Activated T-helper 17 cell treated with anti-CD3 and anti-CD28 coated beads, Interleukin-2, amount 50 U/mL, for 72 hours (primary cell): ENCODE measurements around the gene KLC3. TPM values are rescaled to one million over a fixed set of nuclear protein-coding genes. Genes with fewer than 3 reads are reported as not detected.
A peak's percentile ranks its signal among the peaks of the same experiment; 100 is the strongest.

ENCODE experiments used
- ATAC-seq: fragments of 150-1000 bp; cut with Tn5 transposase; replicated peaks from 2 replicates; pipeline ENCODE4 v1.10.0; 2021; ENCODE audit warnings: mild to moderate bottlenecking, moderate library complexity
- H3K27ac Mint-ChIP-seq: one replicate; pipeline ENCODE4 v1.8.0; 2022; ENCODE audit warnings: mixed read lengths
- H3K27me3 Mint-ChIP-seq: one replicate; pipeline ENCODE4 v1.8.0; 2022; ENCODE audit warnings: mixed read lengths
- H3K36me3 Mint-ChIP-seq: one replicate; pipeline ENCODE4 v1.8.0; 2022; ENCODE audit warnings: low read depth, mild to moderate bottlenecking, mixed read lengths
- H3K4me1 Mint-ChIP-seq: one replicate; pipeline ENCODE4 v1.8.0; 2022; ENCODE audit warnings: mixed read lengths
- H3K4me3 Mint-ChIP-seq: one replicate; pipeline ENCODE4 v1.8.0; 2022; ENCODE audit warnings: mild to moderate bottlenecking, mixed read lengths
- H3K9me3 Mint-ChIP-seq: one replicate; pipeline ENCODE4 v1.8.0; 2022; ENCODE audit warnings: mixed read lengths
- total RNA-seq, 2 donors: library from RNA; stranded (reverse); gene quantifications; one replicate each; pipeline ENCODE4 v1.2.3, GENCODE V29; 2022

KLC3 gene
- total RNA-seq, 2 donors from 2014 or later, result 0.24 TPM; not detected in 1

- no peaks in the 10 kb centered on the region for H3K27me3 Mint-ChIP-seq
- H3K9me3 Mint-ChIP-seq, result no peaks in the 10 kb centered on the region
- H3K36me3 Mint-ChIP-seq, result peaks cover 31% of the 10 kb centered on the region
- H3K27ac Mint-ChIP-seq, result no peak overlapping the region
- no peak for ATAC-seq
- H3K4me3 Mint-ChIP-seq, result no peak overlapping the region
- H3K4me1 Mint-ChIP-seq, result no peaks in the 10 kb centered on the region
Measured at GRCh38 chr19:45362291-45362690, 21.7 kb downstream of the KLC3 start.

DNA sequence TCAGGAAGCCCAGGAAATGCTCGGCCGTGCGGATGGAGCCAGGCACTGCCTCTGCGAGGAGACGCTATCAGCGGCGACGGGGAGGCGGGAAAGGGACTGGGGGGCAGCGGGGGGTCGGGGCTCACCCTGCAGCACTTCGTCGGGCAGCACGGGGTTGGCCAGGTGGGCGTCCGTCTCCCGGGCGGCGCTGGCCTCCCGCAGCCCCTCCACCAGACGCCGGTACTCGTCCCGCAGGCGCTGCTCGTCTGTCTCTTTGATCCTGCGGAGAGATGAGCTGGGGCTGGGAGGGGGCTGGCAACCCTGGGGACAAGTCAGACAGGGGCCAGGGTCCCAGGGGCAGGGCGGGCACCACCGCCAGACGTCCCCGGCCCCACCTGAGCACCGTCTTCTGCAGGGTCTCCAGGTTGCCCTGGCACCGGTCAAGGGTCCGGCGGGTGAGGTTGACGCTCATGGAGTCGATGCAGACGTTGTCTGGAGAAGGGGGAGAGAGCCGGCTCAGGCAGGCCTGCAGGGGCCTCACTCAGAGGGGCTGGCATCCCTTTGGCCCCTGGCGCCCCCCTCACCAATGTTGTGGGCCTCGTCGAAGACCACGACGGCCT, 23.4 kb downstream of the KLC3 start:
- Mint-ChIP-seq H3K9me3 (no peaks in the 10 kb centered on the region), H3K36me3 (peaks cover 20% of the 10 kb centered on the region), H3K27me3 (no peaks in the 10 kb centered on the region), H3K4me1 (peaks cover 2% of the 10 kb centered on the region), H3K4me3 (no peak overlapping the region), H3K27ac (no peak overlapping the region)
- ATAC-seq, result no peak

DNA sequence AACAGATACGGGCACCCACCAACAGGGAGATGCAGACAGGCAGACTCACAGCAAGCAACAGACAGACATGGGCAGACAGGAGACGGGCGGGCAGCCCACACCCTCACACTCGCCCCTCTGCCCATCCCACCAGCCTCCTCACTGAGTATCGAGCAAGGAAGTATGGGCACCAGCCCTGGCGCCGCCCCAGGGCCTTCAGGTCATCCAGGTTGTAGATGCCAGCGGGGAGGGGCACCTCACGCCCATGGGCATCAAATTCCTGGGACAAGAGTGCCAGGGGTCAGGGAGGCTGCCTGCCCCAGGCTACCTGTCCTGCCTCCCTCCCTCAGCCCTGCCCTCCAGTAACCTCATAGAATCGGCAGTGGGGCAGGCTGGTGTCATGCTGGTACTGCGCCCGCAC, 24.1 kb downstream of the KLC3 start:
- Mint-ChIP-seq H3K4me1 (peaks cover 4% of the 10 kb centered on the region), H3K27me3 (no peaks in the 10 kb centered on the region), H3K36me3 (peaks cover 14% of the 10 kb centered on the region), H3K9me3 (no peaks in the 10 kb centered on the region), H3K27ac (no peak overlapping the region), H3K4me3 (no peak overlapping the region)
- ATAC-seq, result no peak

DNA sequence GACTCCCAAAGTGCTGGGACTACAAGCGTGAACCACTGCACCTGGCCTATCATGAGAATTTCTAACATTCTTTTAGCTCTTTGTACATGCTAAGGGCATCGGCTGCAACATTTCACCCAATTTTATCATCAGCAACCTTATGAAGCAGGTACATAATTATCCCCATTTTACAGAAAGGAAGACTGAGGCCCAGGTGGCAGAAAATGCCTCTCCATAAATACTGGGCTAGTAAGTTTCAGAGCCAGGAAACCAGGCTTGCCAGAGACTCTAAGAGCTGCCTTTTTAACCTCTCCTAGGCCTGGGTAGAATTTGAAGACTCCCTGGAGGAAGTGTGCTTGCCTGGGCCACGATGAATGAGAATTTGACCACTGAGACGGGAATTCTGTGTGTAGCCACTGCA, 27.6 kb downstream of the KLC3 start:
- ATAC-seq, result no peak
- Mint-ChIP-seq H3K36me3 (no peaks in the 10 kb centered on the region), H3K4me3 (no peak overlapping the region), H3K27me3 (no peaks in the 10 kb centered on the region), H3K9me3 (no peaks in the 10 kb centered on the region), H3K4me1 (peaks cover 4% of the 10 kb centered on the region), H3K27ac (peak overlapping the region; percentile 7)

- Mint-ChIP-seq H3K4me1 (peaks cover 4% of the 10 kb centered on the region), H3K27ac (no peak overlapping the region), H3K27me3 (no peaks in the 10 kb centered on the region), H3K4me3 (peak overlapping the region; percentile 51), H3K9me3 (no peaks in the 10 kb centered on the region), H3K36me3 (no peaks in the 10 kb centered on the region)
- ATAC-seq, result no peak
Measured at GRCh38 chr19:45368737-45369340, 28.3 kb downstream of the KLC3 start.

DNA sequence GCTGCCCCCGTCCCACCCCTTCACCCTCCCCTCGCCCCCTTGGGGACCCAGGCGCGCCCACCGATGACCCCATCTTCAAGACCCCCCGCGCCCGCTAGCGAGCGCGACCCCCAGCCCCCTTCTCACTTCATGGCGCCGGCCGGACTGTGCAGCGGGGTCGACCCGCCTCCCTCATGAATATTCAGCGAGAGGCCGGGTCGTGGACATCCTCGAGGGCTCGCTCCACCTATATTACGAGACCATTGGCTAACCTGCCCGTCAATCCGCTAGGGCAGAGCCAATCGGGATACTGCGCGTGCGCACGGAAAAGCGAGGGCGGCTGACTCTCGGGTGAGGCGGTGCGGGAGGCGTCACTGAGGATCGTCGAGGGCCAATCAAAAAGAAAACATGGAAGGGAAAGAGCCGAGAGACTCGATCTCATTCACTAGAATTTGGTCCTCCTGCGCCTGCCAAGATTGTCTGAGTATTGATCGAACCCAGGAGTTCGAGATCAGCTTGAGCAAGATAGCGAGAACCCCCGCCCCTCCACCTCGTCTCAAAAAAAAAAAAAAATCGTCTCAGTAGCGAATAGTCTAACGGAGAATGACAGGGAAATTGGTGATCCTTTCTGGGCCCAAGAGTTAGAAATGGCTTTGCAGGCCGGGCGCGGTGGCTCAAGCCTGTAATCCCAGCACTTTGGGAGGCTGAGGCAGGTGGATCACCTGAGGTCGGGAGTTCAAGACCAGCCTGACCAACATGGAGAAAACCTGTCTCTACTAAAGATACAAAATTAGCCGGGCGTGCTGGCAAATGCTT, 30.1 kb downstream of the KLC3 start, which contains the start of gene ERCC2:
TSS of gene ERCC2 (minus strand) at position 164 of the 795 bp plus-strand sequence. CDS start at position 131, 33 bp downstream.
- ATAC-seq, result peak; percentile 100
- Mint-ChIP-seq H3K27me3 (no peaks in the 10 kb centered on the region), H3K9me3 (no peaks in the 10 kb centered on the region), H3K27ac (peak within 1 kb of the TSS; percentile 90), H3K36me3 (no peaks in the 10 kb centered on the region), H3K4me1 (peaks cover 4% of the 10 kb centered on the region), H3K4me3 (peak within 1 kb of the TSS; percentile 84)

DNA sequence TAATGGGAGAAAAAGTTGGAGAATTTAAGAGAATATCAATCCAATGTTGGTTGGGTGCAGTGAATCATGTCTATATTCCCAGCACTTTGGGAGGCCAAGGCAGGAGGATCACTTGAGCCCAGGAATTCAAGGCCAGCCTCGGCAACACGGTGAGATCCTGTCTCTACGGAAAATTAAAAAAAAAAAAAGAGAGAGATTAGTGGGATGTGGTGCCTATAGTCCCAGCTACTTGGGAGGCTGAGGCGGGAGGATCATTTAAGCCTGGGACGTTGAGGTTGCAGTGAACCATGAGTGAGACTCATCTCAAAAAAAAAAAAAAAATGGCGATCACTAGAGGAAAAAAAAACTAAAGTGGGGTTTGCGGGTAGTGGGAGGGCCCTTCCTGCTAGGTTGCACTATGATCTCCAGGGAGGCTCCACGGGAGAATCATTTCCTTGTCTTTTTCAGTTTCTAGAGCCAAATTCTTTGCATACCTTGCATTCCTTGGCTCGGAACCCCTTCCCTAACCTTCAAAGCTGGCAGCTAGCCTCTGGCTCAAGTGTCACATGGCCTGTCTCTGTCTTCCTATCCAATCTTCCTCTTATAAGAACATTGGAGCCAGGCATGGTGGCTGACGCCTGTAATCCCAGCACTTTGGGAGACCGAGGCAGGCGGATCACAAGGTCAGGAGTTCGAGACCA, 35.6 kb downstream of the KLC3 start:
- no peaks in the 10 kb centered on the region for H3K27me3 Mint-ChIP-seq
- no peaks in the 10 kb centered on the region for H3K36me3 Mint-ChIP-seq
- H3K9me3 Mint-ChIP-seq, result no peaks in the 10 kb centered on the region
- no peak for ATAC-seq
- H3K4me1 Mint-ChIP-seq, result no peaks in the 10 kb centered on the region
- H3K4me3 Mint-ChIP-seq, result peak overlapping the region; percentile 15
- no peak overlapping the region for H3K27ac Mint-ChIP-seq

GRCh38 chr19:45380107-45380506, 39.6 kb downstream of the KLC3 start:
- Mint-ChIP-seq H3K27me3 (peaks cover 7% of the 10 kb centered on the region), H3K4me3 (no peak overlapping the region), H3K9me3 (no peaks in the 10 kb centered on the region), H3K4me1 (no peaks in the 10 kb centered on the region), H3K27ac (no peak overlapping the region), H3K36me3 (no peaks in the 10 kb centered on the region)
- ATAC-seq, result no peak

- H3K4me3 Mint-ChIP-seq, result no peak overlapping the region
- H3K4me1 Mint-ChIP-seq, result no peaks in the 10 kb centered on the region
- peaks cover 14% of the 10 kb centered on the region for H3K27me3 Mint-ChIP-seq
- no peaks in the 10 kb centered on the region for H3K36me3 Mint-ChIP-seq
- no peaks in the 10 kb centered on the region for H3K9me3 Mint-ChIP-seq
- no peak for ATAC-seq
- no peak overlapping the region for H3K27ac Mint-ChIP-seq
Measured at GRCh38 chr19:45382426-45382825, 41.9 kb downstream of the KLC3 start.

- peaks cover 18% of the 10 kb centered on the region for H3K27me3 Mint-ChIP-seq
- no peak overlapping the region for H3K27ac Mint-ChIP-seq
- peak; percentile 16 for ATAC-seq
- no peaks in the 10 kb centered on the region for H3K9me3 Mint-ChIP-seq
- H3K36me3 Mint-ChIP-seq, result no peaks in the 10 kb centered on the region
- no peaks in the 10 kb centered on the region for H3K4me1 Mint-ChIP-seq
- H3K4me3 Mint-ChIP-seq, result no peak overlapping the region
Measured at GRCh38 chr19:45385392-45386221, 45.1 kb downstream of the KLC3 start.

DNA sequence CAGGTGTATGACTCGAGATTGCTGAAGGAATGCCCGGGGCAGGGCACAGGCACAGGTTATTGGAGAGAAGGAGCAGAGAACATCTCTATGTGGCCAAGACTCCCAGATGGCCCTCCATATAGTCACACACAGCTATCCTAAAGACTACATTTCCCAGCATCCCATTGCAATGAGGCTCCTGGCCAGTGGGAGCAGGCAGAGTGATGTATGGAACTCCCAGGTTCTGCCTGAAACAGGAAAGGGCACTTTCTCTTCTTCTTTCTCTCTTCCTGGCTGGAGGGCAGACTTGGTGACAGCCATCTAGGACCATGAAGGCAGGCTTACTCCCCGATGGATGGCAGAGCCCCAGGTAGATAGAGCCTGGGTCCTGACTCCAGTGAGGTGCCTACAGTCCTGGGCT, 50.8 kb downstream of the KLC3 start:
- no peak for ATAC-seq
- no peaks in the 10 kb centered on the region for H3K9me3 Mint-ChIP-seq

GRCh38 chr19:45391871-45392665, 51.5 kb downstream of the KLC3 start:
- Mint-ChIP-seq H3K36me3 (peaks cover 1% of the 10 kb centered on the region), H3K27me3 (peaks cover 5% of the 10 kb centered on the region), H3K9me3 (no peaks in the 10 kb centered on the region), H3K4me1 (no peaks in the 10 kb centered on the region), H3K27ac (no peak overlapping the region), H3K4me3 (no peak overlapping the region)
- ATAC-seq, result no peak

More for the DNA sequence above, 50.8 kb downstream of the KLC3 start:
- peaks cover 4% of the 10 kb centered on the region for H3K27me3 Mint-ChIP-seq
- H3K27ac Mint-ChIP-seq, result no peak overlapping the region
- no peaks in the 10 kb centered on the region for H3K4me1 Mint-ChIP-seq
- H3K4me3 Mint-ChIP-seq, result no peak overlapping the region
- no peaks in the 10 kb centered on the region for H3K36me3 Mint-ChIP-seq

DNA sequence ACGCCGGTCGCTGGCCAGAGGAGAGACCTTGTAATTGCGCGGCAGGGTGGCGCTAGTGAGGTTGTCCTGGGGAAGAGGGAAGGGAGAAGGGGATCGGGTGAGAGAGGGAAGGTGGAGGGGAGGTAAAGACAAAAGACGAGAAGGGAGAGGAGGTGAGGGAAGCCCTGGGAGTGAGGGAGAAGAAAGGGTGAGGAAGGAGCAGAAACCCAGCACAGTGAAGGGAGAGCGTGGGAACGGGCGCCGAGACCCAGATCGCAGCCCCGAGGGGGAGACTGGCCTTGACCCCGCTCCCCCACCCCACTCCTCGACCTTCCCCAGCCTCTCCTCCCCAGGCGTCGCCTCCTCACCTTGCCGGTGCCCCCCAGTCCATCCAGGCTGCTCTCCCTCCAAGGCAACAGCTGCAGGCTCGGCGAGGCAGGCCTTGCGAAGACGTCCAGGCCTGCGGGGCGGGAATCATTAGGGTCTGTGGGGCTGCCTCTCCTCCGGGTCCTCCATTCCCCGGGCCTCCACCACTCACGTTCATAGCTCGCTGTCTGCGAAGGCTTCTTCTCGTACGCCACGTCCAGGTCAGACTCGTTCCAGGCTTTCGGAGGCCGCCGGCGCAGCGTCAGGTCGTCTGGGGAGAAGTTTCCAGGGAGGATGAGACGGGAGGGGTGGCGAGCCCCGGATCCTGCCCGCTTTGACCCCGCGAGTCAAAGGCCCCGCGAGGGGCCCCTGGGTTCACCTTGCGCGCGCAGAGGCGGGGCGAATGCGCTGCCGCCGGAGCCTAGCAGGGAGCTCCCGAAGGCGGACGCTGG, 55.5 kb downstream of the KLC3 start:
- no peak overlapping the region for H3K4me3 Mint-ChIP-seq
- peaks cover 15% of the 10 kb centered on the region for H3K36me3 Mint-ChIP-seq
- ATAC-seq, result no peak
- H3K4me1 Mint-ChIP-seq, result no peaks in the 10 kb centered on the region
- no peaks in the 10 kb centered on the region for H3K9me3 Mint-ChIP-seq
- H3K27ac Mint-ChIP-seq, result no peak overlapping the region
- peaks cover 17% of the 10 kb centered on the region for H3K27me3 Mint-ChIP-seq
